Left renal pelvis (tissue), 4 donors: ENCODE results near the gene SLC12A7. TPM values are rescaled to one million over a fixed set of nuclear protein-coding genes. Genes with fewer than 3 reads are reported as not detected.

Source experiments
- DNase-seq, 4 donors: peaks; one replicate each; pipeline ENCODE4 v3.0.0-alpha.2; 2013; ENCODE audit warnings: low read depth in 4 of 4, low spot score in 3 of 4
- polyA plus RNA-seq, 4 donors: library from polyadenylated mRNA; unstranded; fragments of 120-200 nt; gene quantifications; one replicate each; pipeline ENCODE4 v1.2.1, GENCODE V29; 2013; ENCODE audit not compliant: insufficient read length in 4 of 4

The SLC12A7 gene
- polyA plus RNA-seq, 4 donors, result 24.1 to 41.4 (median 34.1) TPM

DNA sequence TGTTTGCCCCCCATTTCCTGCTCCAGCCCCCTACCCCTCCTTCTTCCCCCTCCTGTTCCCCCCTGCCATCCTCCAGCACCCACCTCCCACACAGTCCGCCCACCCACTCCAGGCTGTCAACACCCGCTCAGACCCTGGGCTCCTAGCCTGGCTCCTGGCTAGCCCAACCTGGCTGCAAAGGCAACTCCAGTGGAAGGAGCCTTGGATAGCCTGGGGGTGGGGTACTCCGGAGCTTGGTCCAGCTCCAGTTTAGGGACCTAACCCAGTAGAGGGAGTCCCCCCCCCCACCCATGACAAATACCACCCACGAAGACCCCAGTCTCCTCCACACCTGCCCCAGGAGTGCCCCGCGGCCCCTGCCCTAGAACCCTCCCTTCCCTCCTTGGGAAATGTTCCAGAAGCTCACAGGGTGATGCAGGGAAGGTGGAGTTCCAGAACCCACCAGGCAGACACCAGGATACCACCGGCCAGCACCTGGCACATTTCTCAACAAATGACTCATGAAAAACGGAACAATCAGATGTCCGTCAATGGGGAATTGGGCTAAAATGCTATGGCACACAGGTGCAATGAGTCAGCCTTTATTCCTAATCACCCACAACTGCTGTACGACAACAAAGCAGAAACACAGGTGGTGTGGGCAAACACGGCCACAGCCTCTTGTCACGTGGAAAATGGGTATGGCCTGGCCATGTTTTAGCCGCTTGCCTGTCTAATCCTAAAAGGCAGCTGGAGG, 901 bp upstream of the SLC12A7 start:
- no peak for DNase-seq

DNA sequence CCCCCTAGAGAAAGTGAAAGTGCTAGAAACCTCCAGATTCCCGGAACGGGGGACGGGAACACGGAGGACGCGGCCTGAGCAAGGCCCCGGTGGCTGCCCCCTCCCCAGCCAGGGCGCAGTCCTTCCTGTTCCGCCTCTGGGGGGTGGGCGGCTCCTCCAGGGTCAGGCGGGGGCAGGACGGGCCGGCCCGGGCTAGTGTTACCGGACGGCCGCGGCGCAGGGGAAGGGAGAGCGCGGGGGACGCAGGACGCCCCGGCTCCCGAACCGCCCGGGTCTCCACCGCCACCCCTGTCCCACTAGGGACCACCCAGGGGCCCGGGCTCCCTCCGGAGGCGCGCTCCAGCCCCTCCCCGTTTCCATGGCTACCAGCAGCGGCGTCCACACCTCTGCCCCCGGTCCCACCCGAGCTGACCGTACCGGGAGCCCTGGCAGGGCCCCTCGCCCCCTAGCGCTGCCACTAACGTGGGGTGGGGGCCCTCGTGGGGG, 579 bp downstream of the SLC12A7 start:
- no peak for DNase-seq

DNA sequence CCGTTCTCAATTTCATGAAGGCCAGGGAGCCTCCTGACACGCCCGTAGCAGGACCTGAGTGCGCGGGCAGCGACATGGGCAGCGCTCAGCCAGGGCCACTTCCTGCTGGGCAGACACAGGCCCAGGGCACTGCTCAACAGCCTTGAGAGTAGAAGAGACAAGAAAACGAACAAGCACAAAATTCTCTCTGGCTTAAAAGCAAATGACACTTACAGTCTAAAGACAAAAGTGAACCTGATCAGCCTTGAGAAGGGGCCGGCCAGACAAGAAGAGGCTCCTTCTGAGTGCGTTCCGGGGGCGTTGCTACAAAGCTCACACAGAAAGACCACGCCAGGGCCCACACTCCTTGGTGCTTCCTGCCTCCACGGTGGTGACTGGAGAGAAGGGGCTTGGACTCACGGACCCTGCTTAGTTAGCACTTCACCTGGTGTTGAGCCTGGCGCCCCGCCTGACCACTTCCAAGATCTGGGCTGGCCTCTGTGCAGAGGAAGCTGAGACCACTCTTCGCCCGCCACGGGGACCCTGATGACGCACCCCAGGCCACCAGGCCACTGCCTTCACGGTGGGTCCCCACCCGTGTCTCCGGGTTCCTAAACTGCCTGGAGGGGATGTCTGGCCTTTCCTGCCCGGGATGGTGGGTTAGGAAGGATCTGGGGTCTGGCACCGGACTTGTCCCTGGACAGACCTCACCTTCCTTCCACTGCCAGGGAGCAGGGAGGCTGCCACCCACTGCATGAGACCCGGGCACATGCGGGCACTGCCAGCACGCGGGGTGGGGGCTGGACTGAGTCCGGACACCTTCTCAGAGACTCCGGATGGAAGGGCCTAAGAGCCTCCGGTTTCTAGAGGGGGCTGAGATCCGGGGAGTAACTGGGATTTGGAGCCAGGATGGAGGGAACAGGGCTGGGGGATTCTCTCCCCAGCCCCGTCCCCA, 1.3 kb downstream of the SLC12A7 start:
- no peak for DNase-seq

DNA sequence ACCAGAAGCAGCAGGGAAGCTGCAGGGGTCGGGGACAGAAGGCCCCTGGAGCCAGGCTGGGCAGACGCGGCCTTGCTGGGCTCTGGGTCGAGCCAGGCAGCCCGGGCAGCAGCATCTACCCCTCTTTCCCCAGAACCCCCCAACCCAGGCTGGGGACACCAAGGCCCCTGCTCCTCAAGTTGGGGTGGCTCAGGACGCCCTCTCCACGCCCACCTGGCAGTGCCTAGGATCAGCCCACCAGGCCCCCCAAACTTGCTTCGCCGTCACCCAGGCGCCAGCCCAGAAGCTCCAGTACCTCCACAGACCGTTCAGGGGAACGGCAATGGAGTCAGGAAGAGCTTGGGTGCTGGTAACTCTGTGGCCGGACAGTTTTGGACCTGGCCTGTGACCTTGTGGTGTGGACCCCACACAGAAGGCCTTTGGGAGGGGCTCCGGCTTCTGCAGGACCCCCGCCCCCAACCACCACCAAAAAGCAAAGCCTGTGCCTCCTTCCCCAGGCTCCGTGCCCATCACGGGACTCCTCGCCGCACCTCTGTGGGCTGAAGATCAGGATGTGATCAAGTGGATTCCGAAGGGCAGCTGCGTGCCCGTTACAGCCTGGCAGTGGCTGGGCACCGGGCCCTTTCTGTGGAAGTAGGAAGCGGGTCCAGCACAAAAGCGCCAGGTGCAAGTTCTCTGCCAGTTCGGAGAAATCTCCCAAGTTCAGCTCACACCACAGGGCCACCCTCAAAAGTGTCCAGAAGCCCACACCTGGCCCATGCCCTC, 2.1 kb downstream of the SLC12A7 start:
- no peak for DNase-seq

DNA sequence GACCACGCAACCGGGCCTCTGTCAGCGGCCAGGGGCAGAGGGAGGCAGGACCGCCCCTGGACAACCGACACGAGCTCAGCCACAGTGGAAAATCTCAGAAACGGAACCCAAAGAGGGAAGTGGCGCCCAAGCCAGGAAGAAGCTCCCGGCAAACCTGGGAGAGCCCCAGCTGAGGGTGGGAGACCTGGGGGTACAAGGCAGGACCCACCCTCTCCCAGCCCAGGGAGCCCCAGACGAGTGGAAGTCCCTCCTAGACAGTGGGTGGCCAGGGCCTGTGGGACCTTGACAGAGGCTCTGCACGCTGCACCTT, 3.0 kb downstream of the SLC12A7 start:
- no peak for DNase-seq

DNA sequence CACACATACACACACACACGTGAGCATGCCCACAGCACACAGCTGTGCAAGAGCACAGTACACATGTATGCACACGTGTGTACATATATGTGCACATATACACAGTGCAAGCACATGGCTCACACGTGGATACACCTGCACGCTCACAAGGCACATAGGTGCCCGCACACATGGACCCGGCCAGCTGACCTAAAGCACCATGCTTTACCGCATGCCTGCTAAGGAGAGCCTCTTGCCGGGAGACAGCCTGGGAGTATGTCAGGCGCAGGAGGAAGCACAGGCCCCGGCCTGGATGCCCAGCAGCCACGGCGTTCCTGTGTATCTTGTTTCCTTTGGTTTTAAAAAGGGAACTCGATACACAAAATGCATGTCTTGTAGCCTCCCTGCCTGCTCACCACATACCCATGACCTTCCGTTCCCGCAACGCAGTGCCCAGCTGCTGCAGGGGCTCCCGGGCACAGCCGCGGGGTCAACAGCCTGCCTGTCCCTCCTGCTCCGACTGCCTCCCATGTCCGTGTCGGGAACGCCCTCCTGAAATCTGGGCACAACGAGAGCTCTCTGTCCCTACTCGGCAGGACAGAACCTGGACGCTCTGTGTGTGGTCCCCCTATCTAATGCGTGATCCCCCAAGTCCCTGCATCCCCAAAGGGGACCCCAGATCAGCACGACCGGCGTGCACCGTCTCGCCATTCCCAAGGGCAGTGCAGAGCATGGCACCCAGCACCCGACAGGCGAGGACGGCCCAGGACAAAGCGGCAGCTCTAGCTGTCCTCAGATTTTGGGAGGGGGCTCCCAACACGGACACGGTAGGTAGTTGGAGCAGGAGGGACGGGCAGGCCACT, 3.6 kb downstream of the SLC12A7 start:
- DNase-seq, result no peak

DNA sequence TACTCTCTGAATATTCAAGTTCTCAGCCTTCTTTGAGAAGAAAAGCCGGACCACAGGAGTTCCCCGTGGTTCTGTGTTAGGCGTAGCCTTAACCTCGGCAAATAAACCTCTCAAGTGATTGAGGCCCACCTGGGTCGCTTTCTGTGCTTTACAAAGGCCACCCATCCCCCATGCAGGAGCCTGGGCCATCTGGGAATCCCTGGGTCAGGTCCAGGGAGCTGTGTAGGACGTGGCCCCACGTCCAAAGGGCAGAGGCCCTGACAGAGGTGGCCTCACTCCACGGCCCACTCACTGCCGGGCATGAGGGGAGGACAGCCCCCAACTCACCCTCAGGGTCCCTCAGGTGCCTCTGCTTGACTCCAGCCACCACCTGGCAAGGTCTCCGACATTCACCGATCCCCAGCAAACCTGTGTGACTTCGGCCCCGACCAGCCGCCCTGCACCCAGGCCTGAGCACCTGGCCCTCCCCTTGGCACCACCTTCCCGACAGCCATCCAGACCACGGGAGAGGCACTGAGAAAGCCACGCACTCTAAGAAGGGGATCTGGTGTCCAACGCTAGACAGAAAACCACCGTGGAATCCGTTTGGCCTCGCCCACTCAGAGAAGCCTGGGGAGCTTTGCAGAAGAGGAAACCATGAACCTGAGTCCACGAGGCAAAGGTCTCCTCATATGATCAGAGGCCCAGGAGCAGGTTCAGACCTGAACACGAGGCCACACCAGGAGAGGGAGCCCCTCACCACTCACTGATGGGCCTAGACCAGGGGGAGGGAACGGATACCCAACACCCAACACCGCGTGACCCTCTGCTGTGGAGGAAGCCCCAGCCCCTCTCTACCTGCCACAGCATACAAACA, 4.5 kb downstream of the SLC12A7 start:
- DNase-seq, result no peak

DNA sequence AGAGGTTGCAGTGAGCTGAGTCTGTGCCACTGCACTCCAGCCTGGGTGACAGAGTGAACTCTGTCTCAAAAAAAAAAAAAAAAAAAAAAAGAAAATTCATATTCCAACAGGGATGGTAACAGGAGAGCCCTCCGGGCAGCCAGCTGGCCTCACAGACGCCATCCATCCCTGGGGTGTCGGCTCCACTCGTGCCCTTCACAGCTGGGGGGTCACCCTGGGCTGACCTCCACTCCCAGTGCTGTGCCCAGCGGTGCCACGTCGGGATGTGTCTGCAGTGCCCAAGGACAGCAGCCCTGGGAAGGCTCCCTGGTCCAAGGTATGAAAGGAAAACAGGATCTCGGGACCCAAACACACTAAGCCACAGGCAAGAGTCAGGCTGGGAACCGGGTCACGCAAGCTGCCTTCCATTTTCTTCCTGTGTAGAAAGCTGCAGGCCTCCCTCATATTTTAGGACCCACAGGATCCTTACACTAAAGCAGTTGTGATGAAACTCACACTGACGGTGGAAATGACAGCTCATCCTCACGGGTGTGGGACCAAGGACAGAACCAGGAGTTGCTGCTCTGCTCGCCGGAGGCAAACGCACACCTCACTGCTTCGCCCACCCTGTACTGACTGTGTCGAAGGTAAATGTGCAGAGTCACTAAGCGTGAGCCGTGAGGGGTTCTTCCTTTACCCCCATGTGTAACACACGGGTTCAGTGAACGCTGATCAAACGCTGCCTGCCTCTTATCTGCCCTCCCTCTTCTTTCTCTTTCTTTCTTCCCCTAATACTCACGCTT, 5.3 kb downstream of the SLC12A7 start:
- no peak for DNase-seq

DNA sequence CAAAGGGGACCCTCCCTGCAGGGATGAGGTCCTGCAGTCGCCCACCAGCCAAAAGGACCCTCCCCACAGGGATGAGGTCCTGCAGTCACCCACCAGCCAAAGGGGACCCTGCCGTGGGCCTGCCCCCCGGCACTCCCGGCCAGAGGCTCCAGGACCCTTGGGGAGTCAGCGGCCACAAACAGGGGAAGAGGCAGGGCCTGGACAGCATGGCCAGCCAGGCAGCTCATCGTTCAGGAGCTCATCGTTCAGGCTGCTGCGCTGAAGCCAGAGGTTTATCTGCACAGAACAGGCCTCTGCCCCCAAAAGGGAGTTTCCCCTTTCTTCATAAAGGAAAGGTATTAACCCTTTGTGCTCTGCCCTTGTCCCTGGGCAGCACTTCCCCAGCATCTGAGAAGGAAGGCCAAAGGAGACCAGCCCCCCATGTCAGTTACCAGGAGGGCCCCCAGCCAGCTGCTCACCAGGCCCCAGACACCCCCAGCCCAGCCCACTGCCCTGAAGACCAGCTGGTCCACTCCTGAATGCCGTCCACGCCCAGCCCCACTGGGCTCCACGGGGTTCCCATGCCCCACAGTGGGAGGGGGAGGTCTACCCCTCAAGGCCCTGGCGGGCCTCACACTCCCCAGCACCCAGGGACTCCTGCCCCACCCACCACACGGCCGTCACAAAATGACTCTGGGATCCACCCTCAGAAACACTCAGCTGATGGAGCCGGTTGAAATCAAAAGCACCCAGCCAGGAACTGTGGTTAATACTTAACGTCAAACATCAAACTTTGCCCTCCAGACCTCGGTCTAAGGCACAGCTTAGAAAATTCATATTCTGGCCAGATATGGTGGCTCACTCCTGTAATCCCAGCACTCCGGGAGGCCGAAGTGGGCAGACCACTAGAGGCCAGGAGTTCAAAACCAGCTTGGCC, 6.3 kb downstream of the SLC12A7 start:
- DNase-seq, result no peak

DNA sequence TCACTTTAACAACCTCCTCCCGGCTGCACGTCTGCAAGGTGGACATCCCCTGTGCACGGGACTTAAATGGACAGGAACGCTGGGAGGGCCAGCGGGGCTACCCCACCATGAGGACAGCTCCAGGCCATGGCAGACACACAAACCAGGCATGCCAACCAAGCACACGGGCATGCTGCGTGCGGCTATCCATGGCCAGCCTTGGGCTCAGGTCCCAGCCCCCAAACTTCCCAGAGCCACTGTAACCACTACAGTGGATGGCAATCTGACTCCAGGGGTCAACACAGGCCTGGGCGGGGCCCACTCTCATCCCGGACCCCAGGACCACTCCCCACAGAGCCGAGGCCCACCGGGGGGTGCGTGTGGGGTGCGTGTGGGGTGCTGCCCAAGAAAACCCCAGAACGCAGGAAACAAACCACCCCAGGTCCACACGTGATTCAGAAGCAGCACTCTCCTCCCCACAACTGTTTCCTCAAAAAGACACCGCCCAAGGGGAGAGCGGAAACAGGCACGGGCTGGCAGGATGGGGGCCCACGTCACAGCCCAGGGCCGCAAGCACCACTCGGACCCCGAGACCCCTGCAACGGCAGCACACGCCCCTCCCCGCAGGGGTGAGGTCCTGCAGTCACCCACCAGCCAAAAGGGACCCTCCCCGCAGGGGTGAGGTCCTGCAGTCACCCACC, 7.4 kb downstream of the SLC12A7 start:
- DNase-seq, result no peak

DNA sequence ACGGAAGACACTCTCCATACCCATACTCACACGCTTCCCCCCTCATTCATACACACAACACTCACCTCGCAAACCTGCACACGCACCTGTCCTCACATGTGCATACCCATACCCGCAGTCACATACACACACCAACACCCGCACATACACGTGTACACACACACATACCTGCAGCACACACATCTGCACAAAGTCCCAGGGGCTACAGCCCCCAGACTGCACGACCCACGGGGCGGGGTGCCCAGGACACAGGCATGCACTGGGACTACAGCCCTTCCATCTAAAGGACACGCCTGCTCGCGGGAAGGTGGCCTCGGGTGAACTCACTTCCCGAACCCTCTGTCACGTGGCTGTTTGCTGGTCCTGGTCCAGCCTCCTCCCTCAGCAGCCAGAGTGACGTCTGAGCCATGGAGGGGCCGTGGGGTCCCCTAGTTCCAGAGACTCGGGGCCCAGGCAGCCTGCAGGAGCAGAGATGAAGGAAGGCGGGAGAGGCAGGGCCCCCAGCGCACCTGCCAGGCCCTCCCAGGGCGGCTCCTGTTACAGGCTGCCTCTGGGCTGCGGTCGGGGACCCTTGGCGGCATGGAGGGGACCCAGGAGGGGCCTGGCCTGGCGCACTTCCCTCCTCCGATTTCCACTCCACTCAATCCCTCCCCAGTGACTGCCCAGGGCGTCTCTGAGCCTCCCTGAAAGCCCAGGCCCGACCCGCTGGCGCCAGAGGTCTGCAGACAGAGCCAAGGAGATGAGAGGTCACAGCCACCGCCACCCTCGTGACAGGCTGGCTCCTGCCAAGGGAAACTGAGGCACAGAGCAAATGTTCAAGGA, 8.1 kb downstream of the SLC12A7 start:
- no peak for DNase-seq

DNA sequence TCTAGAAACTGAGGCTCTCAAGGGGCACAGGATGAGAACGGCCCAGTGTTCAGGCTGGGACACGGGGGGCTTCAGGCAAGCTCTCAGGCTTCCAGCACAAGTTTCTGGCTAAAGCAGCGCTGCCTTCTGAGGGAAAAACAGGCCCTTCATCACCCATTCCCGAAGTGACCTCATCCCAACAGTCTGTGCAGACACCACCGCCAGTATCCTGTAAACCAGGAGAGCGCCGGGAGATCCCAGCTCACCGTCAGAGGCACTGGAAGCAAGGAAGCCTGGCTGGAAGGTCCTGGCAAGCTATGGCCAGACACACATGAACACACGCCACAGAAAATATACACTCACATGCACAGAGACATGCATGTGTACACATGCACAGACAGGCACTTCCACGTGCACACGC, 8.8 kb downstream of the SLC12A7 start:
- no peak for DNase-seq

DNA sequence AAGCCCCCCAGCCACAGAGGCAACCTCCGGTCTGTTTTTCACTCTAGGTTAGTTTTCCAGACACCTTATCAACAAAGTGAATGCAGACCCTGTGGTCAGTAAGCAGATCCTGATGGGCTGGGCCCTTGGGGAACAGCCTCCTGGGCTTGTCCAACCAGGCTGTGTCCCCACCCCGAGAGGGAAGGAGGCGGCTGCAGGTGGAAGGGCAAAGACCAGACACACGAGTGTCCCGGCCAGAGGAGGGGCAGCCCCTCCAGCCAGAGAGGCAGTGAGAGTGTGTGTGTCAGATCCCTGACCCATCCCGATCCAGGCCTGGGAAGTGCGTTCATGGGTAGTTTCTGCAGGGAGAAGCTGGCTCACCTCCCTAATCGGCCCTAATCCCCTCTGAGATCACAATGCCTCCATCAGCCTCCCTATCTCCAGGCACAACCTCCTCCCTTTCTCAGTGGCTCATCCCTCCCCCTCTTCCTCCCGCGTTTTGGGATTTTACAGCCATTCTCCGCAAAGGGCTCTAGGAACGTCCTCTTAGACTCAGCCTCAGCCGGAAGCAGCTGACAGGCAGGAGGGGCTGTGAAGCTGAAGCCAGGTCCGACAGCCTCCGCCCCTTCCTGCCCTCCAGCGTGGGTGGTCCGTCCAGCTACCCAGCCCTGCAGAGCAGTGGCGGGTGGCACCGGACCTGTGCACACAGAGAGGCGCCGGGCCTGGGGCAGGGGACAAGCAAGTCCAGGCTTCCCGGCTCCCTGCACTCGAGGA, 9.7 kb downstream of the SLC12A7 start:
- no peak for DNase-seq

DNA sequence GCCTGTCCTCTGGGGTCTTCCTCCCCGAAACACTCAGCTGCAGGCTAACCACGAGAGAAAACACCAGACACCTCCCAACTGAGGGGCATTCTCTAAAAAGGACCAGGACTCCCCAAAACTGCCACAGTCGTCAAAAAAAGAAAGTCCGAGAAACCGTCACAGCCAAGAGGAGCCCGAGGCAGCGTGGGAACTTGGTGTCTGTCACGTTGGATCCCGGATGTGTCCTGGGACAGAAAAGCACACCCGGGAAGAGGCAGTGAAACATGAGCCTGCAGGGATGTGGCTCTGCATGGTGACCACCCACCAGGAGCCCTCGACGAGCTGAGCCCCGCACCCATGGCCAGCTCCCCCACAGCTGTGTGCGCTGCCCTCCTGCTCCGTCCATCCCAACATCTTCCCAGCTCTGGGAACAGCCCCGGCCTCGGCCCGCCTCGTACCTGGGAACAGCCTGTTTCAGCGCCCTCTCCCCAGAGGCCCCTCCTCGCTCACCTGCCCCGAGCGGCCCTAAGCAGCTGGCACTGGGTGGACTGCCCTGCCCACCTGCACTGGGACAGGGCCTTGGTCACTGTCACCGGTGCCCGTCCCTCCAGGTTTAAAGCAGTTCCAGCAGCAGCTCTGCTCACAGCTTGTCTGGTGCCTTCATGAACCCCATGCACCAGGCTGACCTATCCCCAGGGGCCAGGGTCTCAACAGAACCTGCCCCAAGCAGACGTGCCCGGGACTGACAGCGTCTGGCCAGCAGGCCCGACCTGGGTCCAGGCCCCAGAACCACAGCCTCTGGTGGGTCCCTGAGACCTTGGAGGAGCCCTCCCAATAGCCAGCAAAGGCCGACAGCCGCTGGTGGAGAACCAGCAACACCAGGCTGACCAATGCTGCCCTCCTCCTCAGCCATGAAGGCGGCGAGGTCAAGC, 10.9 kb downstream of the SLC12A7 start:
- no peak for DNase-seq
